PFSK-1 (cell line): ENCODE measurements around the gene SIM1.

Experiments used
- POLR2AphosphoS5 ChIP-seq: IDR thresholded peaks from 2 replicates; pipeline ENCODE4 v1.6.1; 2012; ENCODE audit warnings: low read depth, mild to moderate bottlenecking, control low read depth, low read length, moderate library complexity
- REST ChIP-seq, 2 experiments: IDR thresholded peaks; 2 replicates each; pipeline versions ENCODE4 v1.6.1 to v1.8.0; 2011 to 2012; ENCODE audit warnings: low read depth in 2 of 2, low read length in 2 of 2, control low read depth in 1 of 2, inconsistent platforms in 1 of 2, mild to moderate bottlenecking in 1 of 2, moderate library complexity in 1 of 2; ENCODE audit not compliant: insufficient read depth in 1 of 2
- SIN3A ChIP-seq: IDR thresholded peaks from 2 replicates; pipeline ENCODE4 v1.6.1; 2012; ENCODE audit warnings: mild to moderate bottlenecking, low read length, moderate library complexity, borderline replicate concordance; ENCODE audit not compliant: insufficient read depth
- TAF1 ChIP-seq: IDR thresholded peaks from 2 replicates; pipeline ENCODE4 v1.6.1; 2012; ENCODE audit warnings: low read length, control low read depth, borderline replicate concordance; ENCODE audit not compliant: insufficient read depth

- TF ChIP-seq REST (IDR thresholded peaks at IDR 0.05; ENCODE audit: insufficient read depth in 1 of 2, low read depth in 2 of 2, low read length in 2 of 2) (no peak), POLR2AphosphoS5 (no peak), TAF1 (no peak), SIN3A (no peak)
These were observed 11.7 kb downstream of the SIM1 start for GRCh38 chr6:100452998-100453397.
